H1 (cell line): ENCODE data around the gene CD300LF. TPM values are rescaled to one million over a fixed set of nuclear protein-coding genes. Genes with fewer than 3 reads are reported as not detected.

Source experiments
- CTCF ChIA-PET: fragments of 300-600 bp; sonication (Branson Sonifier 250); formaldehyde crosslinking; loops from one replicate; lab custom pipeline; 2021; ENCODE audit not compliant: partially characterized antibody; lab: Charles Lee
- POLR2A ChIA-PET: fragments of 300-600 bp; sonication (Branson Sonifier 250); formaldehyde crosslinking; loops from one replicate; lab custom pipeline; 2021; ENCODE audit warnings: inconsistent platforms; ENCODE audit not compliant: partially characterized antibody; lab: Charles Lee
- DNase-seq, 2 experiments: peaks; one replicate each; pipeline versions ENCODE4 v3.0.0 to v3.0.0-alpha.2; 2010 to 2022; ENCODE audit warnings: low spot score in 2 of 2, low read depth in 1 of 2, mixed read lengths in 1 of 2
- FAIRE-seq: peaks from 2 replicates; lab custom pipeline; 2011; peaks lifted over from hg19 to GRCh38; lab: Jason Lieb, UNC
- H2AFZ ChIP-seq: 2 replicates; pipeline ENCODE4 v1.8.1; 2012; ENCODE audit warnings: low read length, inconsistent platforms
- H2AK5ac ChIP-seq: 2 replicates; pipeline ENCODE4 v1.6.1; 2013; ENCODE audit warnings: low read depth, low read length
- H2BK120ac ChIP-seq: replicated peaks from 2 replicates; pipeline ENCODE3; 2013; ENCODE audit warnings: low read depth, low read length, inconsistent platforms
- H2BK12ac ChIP-seq: 2 replicates; pipeline ENCODE4 v1.6.1; 2013; ENCODE audit warnings: low read depth, low read length
- H2BK15ac ChIP-seq: 2 replicates; pipeline ENCODE4 v1.6.1; 2013; ENCODE audit warnings: low read length
- H2BK20ac ChIP-seq: 2 replicates; pipeline ENCODE4 v1.6.1; 2013; ENCODE audit warnings: low read length
- H2BK5ac ChIP-seq: 2 replicates; pipeline ENCODE4 v1.6.1; 2013; ENCODE audit warnings: low read depth, low read length
- H3K14ac ChIP-seq: 2 replicates; pipeline ENCODE4 v1.6.1; 2013; ENCODE audit warnings: inconsistent platforms; ENCODE audit not compliant: insufficient read length
- H3K18ac ChIP-seq: 2 replicates; pipeline ENCODE4 v1.6.1; 2013; ENCODE audit warnings: low read length; ENCODE audit errors: extremely low read depth
- H3K23ac ChIP-seq: 2 replicates; pipeline ENCODE4 v1.6.1; 2013; ENCODE audit warnings: inconsistent platforms; ENCODE audit not compliant: insufficient read length
- H3K23me2 ChIP-seq: 2 replicates; pipeline ENCODE4 v1.6.1; 2013; ENCODE audit warnings: low read depth, low read length
- H3K27ac ChIP-seq: 2 replicates; pipeline ENCODE4 v1.6.1; 2011; ENCODE audit warnings: low read depth, low read length, inconsistent platforms
- H3K27me3 ChIP-seq, 4 experiments: replicated peaks in 1 of 4; 1 replicate in 1 of 4; 2 replicates in 3 of 4; pipeline versions ENCODE4 v1.6.1 to v1.8.1; 2011 to 2013; ENCODE audit warnings: low read length in 3 of 4, mild to moderate bottlenecking in 3 of 4, inconsistent platforms in 2 of 4, mixed read lengths in 2 of 4, moderate library complexity in 1 of 4; ENCODE audit not compliant: control insufficient read depth in 3 of 4, insufficient read depth in 3 of 4; ENCODE audit errors: extremely low read depth in 1 of 4
- H3K36me3 ChIP-seq, 4 experiments: 2 replicates each; pipeline versions ENCODE4 v1.6.1 to v1.8.1; 2011 to 2013; ENCODE audit warnings: mild to moderate bottlenecking in 4 of 4, low read length in 3 of 4, moderate library complexity in 2 of 4, control low read depth in 1 of 4, inconsistent platforms in 1 of 4; ENCODE audit not compliant: insufficient read depth in 4 of 4, control insufficient read depth in 2 of 4
- H3K4ac ChIP-seq: replicated peaks from 2 replicates; pipeline ENCODE3; 2013; ENCODE audit warnings: low read length, low read depth, mixed read lengths, inconsistent platforms; ENCODE audit not compliant: insufficient read length
- H3K4me1 ChIP-seq, 4 experiments: replicated peaks in 1 of 4; 1 replicate in 1 of 4; 2 replicates in 3 of 4; pipeline versions ENCODE4 v1.6.1 to v1.8.1; 2011 to 2013; ENCODE audit warnings: low read length in 3 of 4, inconsistent platforms in 2 of 4, mixed read lengths in 1 of 4; ENCODE audit not compliant: insufficient read depth in 4 of 4, control insufficient read depth in 3 of 4
- H3K4me2 ChIP-seq, 2 experiments: 2 replicates each; pipeline versions ENCODE4 v1.6.1 to v1.8.1; 2011 to 2013; ENCODE audit warnings: low read depth in 2 of 2, low read length in 2 of 2, control low read depth in 1 of 2, inconsistent platforms in 1 of 2, mild to moderate bottlenecking in 1 of 2; ENCODE audit not compliant: insufficient read depth in 1 of 2
- H3K4me3 ChIP-seq, 4 experiments: fragments of 200-600, 300-600 bp in 1 of 4; sonication (generic), shearing (Covaris generic), sonication (Bioruptor Twin) in 1 of 4; 2 replicates each; pipeline versions ENCODE4 v1.5.1 to v1.8.1; 2011 to 2016; ENCODE audit warnings: low read length in 4 of 4, low read depth in 3 of 4, control low read depth in 2 of 4, inconsistent platforms in 2 of 4, mild to moderate bottlenecking in 2 of 4, mixed read lengths in 1 of 4, moderate library complexity in 1 of 4; ENCODE audit not compliant: insufficient read depth in 2 of 4; ENCODE audit errors: extremely low read depth in 1 of 4
- H3K56ac ChIP-seq: replicated peaks from 2 replicates; pipeline ENCODE3; 2013; ENCODE audit warnings: low read depth, mild to moderate bottlenecking, mixed read lengths, low read length, inconsistent platforms; ENCODE audit not compliant: insufficient read length
- H3K79me1 ChIP-seq: 2 replicates; pipeline ENCODE4 v1.6.1; 2013; ENCODE audit warnings: low read depth, low read length, control low read depth
- H3K79me2 ChIP-seq, 2 experiments: 2 replicates each; pipeline versions ENCODE4 v1.6.1 to v1.8.1; 2012 to 2013; ENCODE audit warnings: low read length in 2 of 2, mild to moderate bottlenecking in 2 of 2, inconsistent platforms in 1 of 2; ENCODE audit not compliant: insufficient read depth in 2 of 2, control insufficient read depth in 1 of 2
- H3K9ac ChIP-seq, 4 experiments: replicated peaks in 1 of 4; 1 replicate in 1 of 4; 2 replicates in 3 of 4; pipeline versions ENCODE4 v1.6.1 to v1.8.1; 2011 to 2013; ENCODE audit warnings: low read depth in 3 of 4, low read length in 3 of 4, control low read depth in 2 of 4, mild to moderate bottlenecking in 2 of 4, moderate library complexity in 2 of 4, inconsistent platforms in 1 of 4; ENCODE audit errors: extremely low read depth in 1 of 4
- H3K9me3 ChIP-seq, 2 experiments: 2 replicates each; pipeline versions ENCODE4 v1.6.1 to v1.8.1; 2012 to 2013; ENCODE audit warnings: mild to moderate bottlenecking in 2 of 2, moderate library complexity in 2 of 2, control low read depth in 1 of 2, inconsistent platforms in 1 of 2, low read depth in 1 of 2, low read length in 1 of 2, mixed read lengths in 1 of 2; ENCODE audit not compliant: insufficient read depth in 2 of 2
- H4K20me1 ChIP-seq, 2 experiments: replicated peaks in 1 of 2; 2 replicates each; pipeline versions ENCODE3 to v1.8.1; 2011 to 2013; ENCODE audit warnings: inconsistent platforms in 2 of 2, low read length in 2 of 2, mild to moderate bottlenecking in 1 of 2; ENCODE audit not compliant: insufficient read depth in 2 of 2, control insufficient read depth in 1 of 2
- H4K5ac ChIP-seq: 2 replicates; pipeline ENCODE4 v1.6.1; 2013; ENCODE audit warnings: low read length, low read depth, mixed read lengths, inconsistent platforms; ENCODE audit not compliant: insufficient read length
- H4K8ac ChIP-seq: 2 replicates; pipeline ENCODE4 v1.8.0; 2013; ENCODE audit warnings: mild to moderate bottlenecking, moderate library complexity, low read length, inconsistent platforms; ENCODE audit not compliant: insufficient read depth; ENCODE audit errors: extremely low read depth
- H4K91ac ChIP-seq: replicated peaks from 2 replicates; pipeline ENCODE3; 2013; ENCODE audit warnings: low read length, mixed read lengths, inconsistent platforms; ENCODE audit not compliant: insufficient read length
- ASH2L ChIP-seq: fragments of 200-600, 300-600 bp; sonication (generic); IDR thresholded peaks from one replicate; pipeline ENCODE4 v1.7.1; 2017; ENCODE audit warnings: low read length
- CHD1 ChIP-seq: IDR thresholded peaks from 2 replicates; pipeline ENCODE4 v1.6.1; 2012; ENCODE audit warnings: low read depth, low read length, improper control_type of control experiment
- CHD2 ChIP-seq: IDR thresholded peaks from 2 replicates; pipeline ENCODE4 v1.6.1; 2012; ENCODE audit warnings: low read length, improper control_type of control experiment
- KDM1A ChIP-seq: fragments of 200-600, 300-600 bp; sonication (generic); IDR thresholded peaks from 2 replicates; pipeline ENCODE4 v1.7.1; 2016; ENCODE audit warnings: mild to moderate bottlenecking, low read length, borderline replicate concordance
- RFX5 ChIP-seq: IDR thresholded peaks from 2 replicates; pipeline ENCODE4 v1.6.1; 2011; ENCODE audit warnings: low read depth, low read length, improper control_type of control experiment, borderline replicate concordance
- ZNF274 ChIP-seq: IDR thresholded peaks from 2 replicates; pipeline ENCODE4 v1.7.0; 2012; ENCODE audit warnings: low read length, borderline replicate concordance; ENCODE audit errors: extremely low read depth
- WGBS, 2 experiments: shearing (Covaris generic) in 1 of 2; methylation state at CpG; one replicate each; pipeline versions ENCODE4 v1.1.6 to v1.1.7; 2013 to 2015; ENCODE audit warnings: low lambda C conversion rate in 2 of 2, mixed read lengths in 2 of 2, inconsistent platforms in 1 of 2, low coverage in 1 of 2, missing lambda C conversion rate in 1 of 2; ENCODE audit not compliant: insufficient replicate concordance in 2 of 2, insufficient coverage in 1 of 2, insufficient read length in 1 of 2; ENCODE audit errors: extremely low coverage in 1 of 2, missing lambda C conversion rate in 1 of 2; 5-methylcytosine and 5-hydroxymethylcytosine counted together
- polyA plus RNA-seq, 7 experiments: library from polyadenylated mRNA; depleted of rRNA in 3 of 7; stranded (reverse) in 5 of 7; unstranded in 2 of 7; fragments of >200 nt in 5 of 7; fragments of 200-250 nt in 2 of 7; gene quantifications; 1 replicate in 5 of 7; 2 replicates in 1 of 7; 4 replicates in 1 of 7; pipeline versions ENCODE4 v1.2.1 to v1.2.3, GENCODE V29; 2011 to 2013; ENCODE audit warnings: missing spikeins in 2 of 7, mixed read lengths in 2 of 7
- total RNA-seq: library from RNA; stranded (reverse); fragmentation: NEBNext Ultra II Directional; extraction: Animal tissue kit (Norgen Biotek cat#: 25700); gene quantifications from 2 replicates; pipeline ENCODE4 v1.2.1, GENCODE V29; 2021
- TF ChIP-seq, protein P1 (sequence below): IDR thresholded peaks from 2 replicates; pipeline ENCODE4 v1.6.1; 2012; ENCODE audit warnings: low read length, inconsistent platforms

The CD300LF gene
- total and polyA plus RNA-seq, 2 of the 8 experiments (the other 6 are each of a cell fraction or from before 2014, with no cell fraction given), result not detected

DNA sequence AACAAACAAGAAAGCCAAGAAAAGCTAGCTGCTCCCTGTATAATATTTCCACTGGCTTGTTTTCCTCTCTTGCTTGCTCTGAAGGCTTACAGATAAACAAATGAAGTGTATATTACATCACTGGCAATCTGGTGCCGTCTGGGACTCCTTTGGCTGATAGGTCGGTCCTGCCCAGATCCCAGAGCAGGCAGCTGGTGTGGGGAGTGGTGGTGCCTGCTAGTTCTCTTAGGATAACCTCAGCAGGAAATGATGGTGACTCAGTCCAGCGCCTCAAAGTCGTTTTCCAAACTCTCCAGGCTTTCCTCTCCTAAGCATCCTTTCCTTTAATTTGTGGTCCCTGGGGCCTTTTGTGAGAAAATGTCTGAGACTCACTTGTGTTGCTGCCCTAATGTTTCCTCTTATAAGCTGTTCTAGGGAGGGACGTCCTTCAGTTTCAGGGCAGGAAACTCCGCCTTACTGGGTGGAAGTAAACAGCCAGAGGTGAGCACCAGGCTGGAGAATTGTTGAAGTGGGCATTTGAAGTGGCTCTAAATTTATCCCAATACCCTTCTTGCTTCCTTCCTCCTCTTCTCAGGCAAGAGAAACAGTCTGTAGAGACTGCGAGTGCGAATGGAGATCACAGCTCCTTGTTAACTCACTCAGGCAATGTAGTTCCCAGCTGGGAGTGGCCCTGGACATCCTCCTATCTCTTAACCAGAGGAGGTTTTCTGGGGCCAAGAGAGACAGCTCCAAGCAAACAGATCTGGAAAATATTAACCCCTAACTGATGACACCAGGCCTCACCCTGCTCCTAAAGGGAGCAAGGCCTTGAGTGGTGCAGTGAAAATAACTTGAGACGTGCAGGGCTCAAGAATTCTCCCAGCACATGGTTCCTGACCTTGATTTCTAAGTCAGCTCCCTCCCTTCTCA is 34.9 kb downstream of the CD300LF start:
- Histone ChIP-seq H2BK15ac (no peak overlapping the region), H3K4me3 (no peak overlapping the region), H2BK20ac (0 out of 2 replicates have a peak overlapping the region, but pooled peaks have one; percentile 15), H4K20me1 (no peaks in the 10 kb centered on the region), H3K4me2 (peak overlapping the region; percentile 24 to 57), H3K36me3 (no peaks in the 10 kb centered on the region), H3K79me2 (no peaks in the 10 kb centered on the region), H2AFZ (peak overlapping the region; percentile 87), H3K18ac (peak overlapping the region; percentile 79), H4K8ac (no peak overlapping the region), H2BK12ac (no peak overlapping the region), H2BK120ac (no peak overlapping the region), H2AK5ac (no peak overlapping the region), H4K91ac (no peak overlapping the region), H3K79me1 (no peaks in the 10 kb centered on the region), H3K27me3 (peaks cover 0 to 13% (median 1%) of the 10 kb centered on the region in 4 experiments; a peak in 5 of 7 replicates), H3K4ac (no peak overlapping the region), H2BK5ac (0 out of 2 replicates have a peak overlapping the region, but pooled peaks have one; percentile 11), H4K5ac (no peak overlapping the region), H3K56ac (no peak overlapping the region), H3K27ac (no peak overlapping the region), H3K9ac (no peak overlapping the region), H3K23me2 (peaks cover 2% of the 10 kb centered on the region; the same call in 1 of the 2 replicates), H3K23ac (no peak overlapping the region), H3K4me1 (peaks cover 0 to 9% (median 6%) of the 10 kb centered on the region in 4 experiments; a peak in 5 of 7 replicates), H3K14ac (no peak overlapping the region), H3K9me3 (no peaks in the 10 kb centered on the region)
- POLR2A ChIA-PET, result interaction anchor here (1.3 to 1.4 kb wide), 2 partner anchors 20 to 59 kb away, joined by 5 read pairs; partner anchors contain the start of gene RAB37
- FAIRE-seq (no peak), DNase-seq (no peak)
- CTCF ChIA-PET, result interaction anchor here (0.6 to 2.6 kb wide), 16 partner anchors 8 to 283 kb away, joined by 3 to 9 read pairs (median 4); partner anchors contain the start of gene RAB37
- 43% methylated on average over 9 of the region's 9 CpGs; no CpG with 5 or more reads in 1 of the 2 experiments for WGBS, 2 experiments
- no peak for TF ChIP-seq ZNF274
- no peak for TF ChIP-seq ASH2L
- TF ChIP-seq, protein P1, sequence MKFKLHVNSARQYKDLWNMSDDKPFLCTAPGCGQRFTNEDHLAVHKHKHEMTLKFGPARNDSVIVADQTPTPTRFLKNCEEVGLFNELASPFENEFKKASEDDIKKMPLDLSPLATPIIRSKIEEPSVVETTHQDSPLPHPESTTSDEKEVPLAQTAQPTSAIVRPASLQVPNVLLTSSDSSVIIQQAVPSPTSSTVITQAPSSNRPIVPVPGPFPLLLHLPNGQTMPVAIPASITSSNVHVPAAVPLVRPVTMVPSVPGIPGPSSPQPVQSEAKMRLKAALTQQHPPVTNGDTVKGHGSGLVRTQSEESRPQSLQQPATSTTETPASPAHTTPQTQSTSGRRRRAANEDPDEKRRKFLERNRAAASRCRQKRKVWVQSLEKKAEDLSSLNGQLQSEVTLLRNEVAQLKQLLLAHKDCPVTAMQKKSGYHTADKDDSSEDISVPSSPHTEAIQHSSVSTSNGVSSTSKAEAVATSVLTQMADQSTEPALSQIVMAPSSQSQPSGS, result no peak
- TF ChIP-seq CHD1, result no peak
- no peak for TF ChIP-seq RFX5
- TF ChIP-seq KDM1A, result no peak
- no peak for TF ChIP-seq CHD2
